GM12872 (cell line): ENCODE results near the gene HOXD10.

ENCODE experiments used
- CTCF ChIP-seq: IDR thresholded peaks from 3 replicates; pipeline ENCODE4 v1.5.1; 2011; ENCODE audit warnings: low read depth, mild to moderate bottlenecking, low read length, moderate library complexity; ENCODE audit not compliant: insufficient read depth

Gene HOXD10

GRCh38 chr2:176158855-176159662, 42.5 kb downstream of the HOXD10 start:
- TF ChIP-seq CTCF: no peak

- no peak for TF ChIP-seq CTCF
Measured at GRCh38 chr2:176159663-176160250, 43.2 kb downstream of the HOXD10 start.

GRCh38 chr2:176160251-176160985, 43.8 kb downstream of the HOXD10 start:
- no peak for TF ChIP-seq CTCF

- no peak for TF ChIP-seq CTCF
Measured at GRCh38 chr2:176160986-176161824, 44.6 kb downstream of the HOXD10 start.

- TF ChIP-seq CTCF: no peak
Measured at GRCh38 chr2:176161825-176162626, 45.4 kb downstream of the HOXD10 start.

GRCh38 chr2:176162911-176163671, 46.5 kb downstream of the HOXD10 start:
- no peak for TF ChIP-seq CTCF
